HepG2 (cell line): ENCODE measurements around the gene GATD1. TPM values are rescaled to one million over a fixed set of nuclear protein-coding genes. Genes with fewer than 3 reads are reported as not detected.

Source experiments
- CCDC6 ChIP-seq: sonication (generic); formaldehyde crosslinking; IDR thresholded peaks from 2 replicates; pipeline ENCODE4 v1.8.1; 2022; ENCODE audit warnings: mild to moderate bottlenecking, missing genetic modification reagents, moderate library complexity
- EHMT2 ChIP-seq: fragments of 200-600 bp; sonication (generic); IDR thresholded peaks from 2 replicates; pipeline ENCODE4 v1.7.0; 2017; ENCODE audit warnings: antibody characterized with exemption, low read depth, low read length, borderline replicate concordance
- ESRRA ChIP-seq: sonication (generic); formaldehyde crosslinking; IDR thresholded peaks from 2 replicates; pipeline ENCODE4 v1.5.1; 2020; ENCODE audit warnings: mild to moderate bottlenecking, low read depth, missing genetic modification reagents
- ETV6 ChIP-seq: sonication (generic); formaldehyde crosslinking; conservative IDR thresholded peaks from 2 replicates; pipeline ENCODE4 v1.4.0; 2020; ENCODE audit warnings: missing genetic modification reagents
- GFI1 ChIP-seq: sonication (generic); formaldehyde crosslinking; IDR thresholded peaks from 2 replicates; pipeline ENCODE4 v1.5.0; 2020; ENCODE audit warnings: missing genetic modification reagents, mild to moderate bottlenecking, borderline replicate concordance
- HHEX ChIP-seq: IDR thresholded peaks from 2 replicates; pipeline ENCODE4 v1.6.1; 2016; ENCODE audit warnings: control low read depth
- JUN ChIP-seq: sonication (generic); formaldehyde crosslinking; IDR thresholded peaks from 2 replicates; pipeline ENCODE4 v1.4.0; 2020; ENCODE audit warnings: mild to moderate bottlenecking, missing genetic modification reagents
- KDM4B ChIP-seq: sonication (generic); formaldehyde crosslinking; IDR thresholded peaks from 2 replicates; pipeline ENCODE4 v1.4.0; 2020; ENCODE audit warnings: missing genetic modification reagents
- KDM5B ChIP-seq: sonication (generic); formaldehyde crosslinking; IDR thresholded peaks from 2 replicates; pipeline ENCODE4 v1.4.0; 2020; ENCODE audit warnings: missing genetic modification reagents, mild to moderate bottlenecking, borderline replicate concordance
- SETDB1 ChIP-seq: sonication (generic); formaldehyde crosslinking; IDR thresholded peaks from 2 replicates; pipeline ENCODE4 v1.5.1; 2020; ENCODE audit warnings: missing genetic modification reagents, mild to moderate bottlenecking, borderline replicate concordance
- ZC3H4 ChIP-seq: sonication (generic); formaldehyde crosslinking; IDR thresholded peaks from 2 replicates; pipeline ENCODE4 v1.4.0; 2020; ENCODE audit warnings: missing genetic modification reagents, borderline replicate concordance
- ZFP82 ChIP-seq: sonication (generic); formaldehyde crosslinking; IDR thresholded peaks from 2 replicates; pipeline ENCODE4 v1.5.1; 2020; ENCODE audit warnings: mild to moderate bottlenecking, missing genetic modification reagents, borderline replicate concordance
- ZKSCAN8 ChIP-seq: IDR thresholded peaks from 2 replicates; pipeline ENCODE4 v1.6.1; 2016; ENCODE audit warnings: borderline replicate concordance, missing genetic modification reagents, missing compliant biosample characterization
- ZNF207 ChIP-seq: fragments of 450-650 bp; IDR thresholded peaks from 2 replicates; pipeline ENCODE4 v1.6.1; 2016; ENCODE audit warnings: antibody characterized with exemption, borderline replicate concordance
- ZNF343 ChIP-seq: sonication (generic); formaldehyde crosslinking; IDR thresholded peaks from 2 replicates; pipeline ENCODE4 v1.4.0; 2020; ENCODE audit warnings: mild to moderate bottlenecking, missing genetic modification reagents
- ZNF768 ChIP-seq: sonication (generic); formaldehyde crosslinking; IDR thresholded peaks from 2 replicates; pipeline ENCODE4 v1.4.0; 2020; ENCODE audit warnings: missing genetic modification reagents
- polyA plus RNA-seq, 8 experiments: library from polyadenylated mRNA; depleted of rRNA in 3 of 8; stranded (reverse) in 7 of 8; unstranded in 1 of 8; fragments of >200 nt; fragmentation: Illumina TruSeq in 4 of 8; extraction: Trizol in 4 of 8; gene quantifications; 2 replicates each; pipeline versions ENCODE4 v1.2.1 to v1.2.3, GENCODE V29; 2011 to 2016; ENCODE audit warnings: low read depth in 4 of 8, missing spikeins in 1 of 8, mixed read lengths in 1 of 8; ENCODE audit not compliant: insufficient read depth in 1 of 8
- total RNA-seq, 5 experiments: library from RNA; depleted of rRNA; stranded (reverse); fragments of >200 nt; fragmentation: Illumina TruSeq; extraction: Trizol; gene quantifications; 2 replicates each; pipeline ENCODE4 v1.2.3, GENCODE V29; 2016; ENCODE audit warnings: low read depth in 1 of 5
- TF ChIP-seq, protein P1 (sequence below): sonication (generic); formaldehyde crosslinking; IDR thresholded peaks from 2 replicates; pipeline ENCODE4 v1.8.1; 2023; ENCODE audit warnings: mild to moderate bottlenecking, missing genetic modification reagents
- TF ChIP-seq, protein P2 (sequence below): sonication (generic); formaldehyde crosslinking; IDR thresholded peaks from 2 replicates; pipeline ENCODE4 v1.4.0; 2020; ENCODE audit warnings: low read depth, mild to moderate bottlenecking, missing genetic modification reagents
- TF ChIP-seq, protein P3 (sequence below): sonication (generic); formaldehyde crosslinking; IDR thresholded peaks from 2 replicates; pipeline ENCODE4 v1.4.0; 2020; ENCODE audit warnings: mild to moderate bottlenecking, missing genetic modification reagents
- TF ChIP-seq, protein P4 (sequence below): sonication (generic); formaldehyde crosslinking; IDR thresholded peaks from 2 replicates; pipeline ENCODE4 v1.4.0; 2020; ENCODE audit warnings: mild to moderate bottlenecking, missing genetic modification reagents

Gene GATD1
- total and polyA plus RNA-seq, 2 of the 13 experiments (the other 11 are each of a cell fraction or from before 2014, with no cell fraction given) = 31.3 to 60.5 TPM

DNA sequence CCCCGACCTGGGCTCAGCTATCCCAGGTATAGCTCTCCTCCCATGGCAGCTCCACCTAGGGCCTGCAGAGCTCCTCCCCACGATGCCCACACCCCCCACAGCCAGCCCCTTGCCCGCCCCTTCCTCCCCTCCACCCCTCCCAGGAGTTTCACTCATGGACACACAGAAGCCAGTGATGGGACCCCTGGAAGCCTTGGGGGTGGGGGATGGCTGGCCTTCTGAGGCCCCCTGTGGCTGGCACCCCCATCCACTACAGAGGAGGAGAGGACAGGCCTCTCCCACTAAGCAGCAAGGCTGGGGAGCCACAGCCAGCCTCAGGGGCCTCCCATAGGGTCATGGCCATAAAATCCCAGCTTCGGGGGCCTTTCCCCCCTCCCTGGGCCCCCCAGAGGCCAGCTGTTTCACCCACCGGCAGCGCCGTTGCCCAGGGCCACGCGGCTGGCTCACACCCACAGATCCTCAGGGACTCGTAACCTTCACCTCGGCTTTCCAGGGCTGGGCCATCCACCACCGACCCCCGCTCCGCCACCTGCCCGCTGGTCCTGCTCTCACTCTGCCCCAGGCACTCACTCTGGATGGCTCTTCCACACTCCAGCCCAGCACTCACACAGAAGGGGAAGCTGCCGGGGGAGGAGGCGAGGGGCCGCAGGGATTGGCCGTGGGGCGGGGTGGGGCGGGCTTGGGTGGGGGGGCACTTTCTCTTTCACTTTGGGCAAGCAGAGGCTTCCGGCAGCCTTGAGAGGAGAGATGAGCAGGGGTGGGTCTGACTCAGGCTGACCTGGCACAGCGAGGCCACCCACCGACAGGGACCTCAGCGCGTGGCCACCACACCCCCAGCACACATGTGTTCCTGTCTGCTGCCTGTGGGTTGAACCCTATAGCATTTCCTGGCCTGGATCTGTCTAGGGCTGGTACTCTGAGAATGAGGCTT is 18.6 kb upstream of the GATD1 start (continued):
- TF ChIP-seq, protein P1, sequence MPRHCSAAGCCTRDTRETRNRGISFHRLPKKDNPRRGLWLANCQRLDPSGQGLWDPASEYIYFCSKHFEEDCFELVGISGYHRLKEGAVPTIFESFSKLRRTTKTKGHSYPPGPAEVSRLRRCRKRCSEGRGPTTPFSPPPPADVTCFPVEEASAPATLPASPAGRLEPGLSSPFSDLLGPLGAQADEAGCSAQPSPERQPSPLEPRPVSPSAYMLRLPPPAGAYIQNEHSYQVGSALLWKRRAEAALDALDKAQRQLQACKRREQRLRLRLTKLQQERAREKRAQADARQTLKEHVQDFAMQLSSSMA (CRISPR knock-in tag) = no peak
- TF ChIP-seq KDM4B (CRISPR knock-in tag) = no peak
- no peak for TF ChIP-seq ZNF207
- TF ChIP-seq ZKSCAN8 (CRISPR knock-in tag) = no peak
- TF ChIP-seq SETDB1 (CRISPR knock-in tag) = no peak
- TF ChIP-seq, protein P2, sequence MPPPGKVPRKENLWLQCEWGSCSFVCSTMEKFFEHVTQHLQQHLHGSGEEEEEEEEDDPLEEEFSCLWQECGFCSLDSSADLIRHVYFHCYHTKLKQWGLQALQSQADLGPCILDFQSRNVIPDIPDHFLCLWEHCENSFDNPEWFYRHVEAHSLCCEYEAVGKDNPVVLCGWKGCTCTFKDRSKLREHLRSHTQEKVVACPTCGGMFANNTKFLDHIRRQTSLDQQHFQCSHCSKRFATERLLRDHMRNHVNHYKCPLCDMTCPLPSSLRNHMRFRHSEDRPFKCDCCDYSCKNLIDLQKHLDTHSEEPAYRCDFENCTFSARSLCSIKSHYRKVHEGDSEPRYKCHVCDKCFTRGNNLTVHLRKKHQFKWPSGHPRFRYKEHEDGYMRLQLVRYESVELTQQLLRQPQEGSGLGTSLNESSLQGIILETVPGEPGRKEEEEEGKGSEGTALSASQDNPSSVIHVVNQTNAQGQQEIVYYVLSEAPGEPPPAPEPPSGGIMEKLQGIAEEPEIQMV (CRISPR knock-in tag) = no peak
- TF ChIP-seq ETV6 (CRISPR knock-in tag) = 0 out of 2 replicates have a peak, but pooled peaks have one; percentile 24
- no peak for TF ChIP-seq HHEX (CRISPR knock-in tag)
- TF ChIP-seq ZNF343 (CRISPR knock-in tag) = no peak
- TF ChIP-seq ESRRA = no peak
- no peak for TF ChIP-seq JUN (CRISPR knock-in tag)
- TF ChIP-seq, protein P3, sequence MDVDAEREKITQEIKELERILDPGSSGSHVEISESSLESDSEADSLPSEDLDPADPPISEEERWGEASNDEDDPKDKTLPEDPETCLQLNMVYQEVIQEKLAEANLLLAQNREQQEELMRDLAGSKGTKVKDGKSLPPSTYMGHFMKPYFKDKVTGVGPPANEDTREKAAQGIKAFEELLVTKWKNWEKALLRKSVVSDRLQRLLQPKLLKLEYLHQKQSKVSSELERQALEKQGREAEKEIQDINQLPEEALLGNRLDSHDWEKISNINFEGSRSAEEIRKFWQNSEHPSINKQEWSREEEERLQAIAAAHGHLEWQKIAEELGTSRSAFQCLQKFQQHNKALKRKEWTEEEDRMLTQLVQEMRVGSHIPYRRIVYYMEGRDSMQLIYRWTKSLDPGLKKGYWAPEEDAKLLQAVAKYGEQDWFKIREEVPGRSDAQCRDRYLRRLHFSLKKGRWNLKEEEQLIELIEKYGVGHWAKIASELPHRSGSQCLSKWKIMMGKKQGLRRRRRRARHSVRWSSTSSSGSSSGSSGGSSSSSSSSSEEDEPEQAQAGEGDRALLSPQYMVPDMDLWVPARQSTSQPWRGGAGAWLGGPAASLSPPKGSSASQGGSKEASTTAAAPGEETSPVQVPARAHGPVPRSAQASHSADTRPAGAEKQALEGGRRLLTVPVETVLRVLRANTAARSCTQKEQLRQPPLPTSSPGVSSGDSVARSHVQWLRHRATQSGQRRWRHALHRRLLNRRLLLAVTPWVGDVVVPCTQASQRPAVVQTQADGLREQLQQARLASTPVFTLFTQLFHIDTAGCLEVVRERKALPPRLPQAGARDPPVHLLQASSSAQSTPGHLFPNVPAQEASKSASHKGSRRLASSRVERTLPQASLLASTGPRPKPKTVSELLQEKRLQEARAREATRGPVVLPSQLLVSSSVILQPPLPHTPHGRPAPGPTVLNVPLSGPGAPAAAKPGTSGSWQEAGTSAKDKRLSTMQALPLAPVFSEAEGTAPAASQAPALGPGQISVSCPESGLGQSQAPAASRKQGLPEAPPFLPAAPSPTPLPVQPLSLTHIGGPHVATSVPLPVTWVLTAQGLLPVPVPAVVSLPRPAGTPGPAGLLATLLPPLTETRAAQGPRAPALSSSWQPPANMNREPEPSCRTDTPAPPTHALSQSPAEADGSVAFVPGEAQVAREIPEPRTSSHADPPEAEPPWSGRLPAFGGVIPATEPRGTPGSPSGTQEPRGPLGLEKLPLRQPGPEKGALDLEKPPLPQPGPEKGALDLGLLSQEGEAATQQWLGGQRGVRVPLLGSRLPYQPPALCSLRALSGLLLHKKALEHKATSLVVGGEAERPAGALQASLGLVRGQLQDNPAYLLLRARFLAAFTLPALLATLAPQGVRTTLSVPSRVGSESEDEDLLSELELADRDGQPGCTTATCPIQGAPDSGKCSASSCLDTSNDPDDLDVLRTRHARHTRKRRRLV = no peak
- TF ChIP-seq CCDC6 = no peak
- no peak for TF ChIP-seq ZNF768
- TF ChIP-seq ZC3H4 = no peak
- TF ChIP-seq, protein P4, sequence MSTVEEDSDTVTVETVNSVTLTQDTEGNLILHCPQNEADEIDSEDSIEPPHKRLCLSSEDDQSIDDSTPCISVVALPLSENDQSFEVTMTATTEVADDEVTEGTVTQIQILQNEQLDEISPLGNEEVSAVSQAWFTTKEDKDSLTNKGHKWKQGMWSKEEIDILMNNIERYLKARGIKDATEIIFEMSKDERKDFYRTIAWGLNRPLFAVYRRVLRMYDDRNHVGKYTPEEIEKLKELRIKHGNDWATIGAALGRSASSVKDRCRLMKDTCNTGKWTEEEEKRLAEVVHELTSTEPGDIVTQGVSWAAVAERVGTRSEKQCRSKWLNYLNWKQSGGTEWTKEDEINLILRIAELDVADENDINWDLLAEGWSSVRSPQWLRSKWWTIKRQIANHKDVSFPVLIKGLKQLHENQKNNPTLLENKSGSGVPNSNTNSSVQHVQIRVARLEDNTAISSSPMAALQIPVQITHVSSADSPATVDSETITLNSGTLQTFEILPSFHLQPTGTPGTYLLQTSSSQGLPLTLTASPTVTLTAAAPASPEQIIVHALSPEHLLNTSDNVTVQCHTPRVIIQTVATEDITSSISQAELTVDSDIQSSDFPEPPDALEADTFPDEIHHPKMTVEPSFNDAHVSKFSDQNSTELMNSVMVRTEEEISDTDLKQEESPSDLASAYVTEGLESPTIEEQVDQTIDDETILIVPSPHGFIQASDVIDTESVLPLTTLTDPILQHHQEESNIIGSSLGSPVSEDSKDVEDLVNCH (CRISPR knock-in tag) = no peak
- no peak for TF ChIP-seq GFI1 (CRISPR knock-in tag)
- TF ChIP-seq EHMT2 = no peak
- TF ChIP-seq ZFP82 (CRISPR knock-in tag) = no peak
- TF ChIP-seq KDM5B (CRISPR knock-in tag) = no peak
